ENCODE results near the gene CEACAM18.
"Not testable (repeated sequence)": the region's sequence is repeated elsewhere in the genome, so short reads cannot be mapped to it uniquely, and the experiment has no call there.

Gene CEACAM18

DNA sequence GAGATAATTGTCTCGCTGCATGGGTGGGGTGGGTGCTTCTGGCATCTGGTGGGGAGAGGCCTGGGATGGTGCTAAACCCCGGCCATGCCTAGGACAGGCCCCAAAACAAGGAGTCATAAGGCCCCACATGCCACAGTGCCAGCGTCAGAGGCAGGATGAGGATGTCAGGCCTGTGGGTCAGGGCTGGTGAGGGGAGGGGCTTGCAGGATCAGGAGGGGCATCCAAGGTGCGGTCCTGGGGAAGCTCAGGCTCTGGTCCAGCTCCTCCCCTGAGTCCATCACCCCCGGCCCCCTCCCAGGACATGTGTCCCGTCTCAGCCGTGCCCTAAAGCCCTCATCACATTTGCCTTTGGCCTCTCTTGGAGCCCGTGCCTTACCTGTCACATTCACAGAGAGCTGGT lies 22.6 kb downstream of the CEACAM18 start:
- not testable (repeated sequence) for DNase-seq

DNA sequence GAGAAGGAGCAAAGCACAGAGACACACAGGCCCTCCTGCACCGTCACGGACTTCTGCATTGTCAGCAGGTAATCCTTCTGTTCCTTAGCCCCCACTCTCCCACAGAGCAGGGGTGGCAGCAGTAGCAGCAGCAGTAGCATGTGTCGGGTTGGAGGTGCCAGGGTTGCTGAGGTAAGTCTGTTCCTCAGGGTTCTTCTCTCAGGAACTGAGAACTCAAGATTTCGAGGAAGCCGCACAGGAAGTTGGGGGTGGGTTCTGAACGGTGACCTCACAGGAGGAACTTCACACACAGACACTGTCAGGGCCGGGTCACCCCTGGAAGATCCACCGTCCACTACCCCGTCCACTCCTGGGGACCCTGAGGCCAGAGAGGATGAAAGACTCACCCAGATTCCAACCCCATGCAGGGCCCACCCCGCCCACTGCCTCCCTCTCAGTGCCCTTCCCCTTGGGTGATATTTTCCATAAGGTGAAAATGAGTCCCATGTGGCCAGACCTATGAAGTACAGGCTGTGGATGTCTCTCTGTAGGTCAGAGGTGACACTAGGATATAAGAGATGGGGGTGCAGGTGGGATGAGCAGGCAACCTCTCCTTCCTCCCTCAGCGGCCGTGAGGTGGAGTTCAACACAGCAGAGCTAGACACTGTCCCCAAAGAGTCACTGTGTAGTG lies 23.4 kb downstream of the CEACAM18 start, which contains the start of gene SIGLEC12:
TSS of gene SIGLEC12 (minus strand) at position 207 of the 670 bp plus-strand sequence. CDS start at position 140, 67 bp downstream.
- DNase-seq, result no peak

DNA sequence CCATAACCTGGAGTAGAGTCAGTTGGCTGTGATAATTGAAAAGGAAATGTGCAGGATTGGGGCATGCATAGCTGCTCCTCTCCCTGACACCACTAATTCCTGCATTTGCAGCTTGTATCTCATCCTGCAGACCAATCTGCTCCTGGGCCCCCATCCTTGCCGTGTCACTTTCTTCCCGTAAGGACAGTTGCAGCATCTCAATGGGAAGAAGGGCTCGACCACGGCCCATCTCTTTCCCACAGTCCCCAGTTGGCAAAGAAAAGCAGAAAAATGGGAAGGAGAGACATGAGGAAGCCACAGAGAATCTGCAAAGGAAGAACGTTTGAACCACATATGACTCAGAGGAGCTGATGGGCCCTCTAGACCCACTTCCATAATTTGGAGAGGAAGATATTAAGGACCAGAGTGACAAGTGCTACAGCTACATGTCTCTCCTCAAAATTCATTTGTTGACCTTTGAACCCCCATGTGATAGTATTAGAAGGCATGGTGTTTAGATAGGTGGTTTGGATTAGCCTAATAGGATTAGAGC lies 25.0 kb downstream of the CEACAM18 start:
- no peak for DNase-seq

DNA sequence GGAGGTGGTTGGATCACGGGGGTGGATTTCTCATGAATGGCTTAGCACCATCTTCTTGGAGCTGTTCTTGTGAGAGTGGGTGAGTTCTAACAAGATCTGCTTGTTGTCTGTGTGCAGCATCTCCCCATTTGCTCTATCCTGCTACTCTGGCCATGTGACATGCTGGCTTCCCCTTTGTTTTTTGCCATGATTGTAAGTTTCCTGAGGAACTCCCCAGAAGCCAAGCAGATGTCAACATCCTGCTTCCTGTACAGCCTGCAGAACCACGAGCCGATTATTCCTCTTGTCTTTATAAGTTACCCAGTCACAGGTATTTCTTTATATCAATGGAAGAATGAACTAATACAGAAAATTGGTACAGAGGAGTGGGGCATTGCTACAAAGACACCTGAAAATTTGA lies 25.6 kb downstream of the CEACAM18 start:
- no peak for DNase-seq

DNA sequence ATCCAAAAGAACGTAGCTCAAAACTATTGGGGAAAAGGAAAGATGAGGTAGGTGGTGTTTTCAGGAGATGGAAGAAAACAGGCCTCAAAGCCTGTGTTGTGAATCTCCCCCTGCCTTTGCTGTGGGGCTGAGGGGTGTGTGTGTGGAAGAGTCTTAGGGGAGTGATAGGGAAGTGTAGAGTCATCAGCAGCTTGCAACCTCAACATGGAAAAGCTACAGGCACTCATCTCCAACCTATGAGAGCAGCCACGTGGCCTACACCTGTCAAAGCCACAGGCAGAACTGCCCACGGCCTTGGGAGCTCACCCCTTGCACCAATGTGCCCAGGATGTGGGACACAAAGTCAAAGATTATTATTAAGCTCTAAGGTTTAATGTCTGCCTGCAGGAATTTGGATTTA lies 27.6 kb downstream of the CEACAM18 start:
- no peak for DNase-seq

DNA sequence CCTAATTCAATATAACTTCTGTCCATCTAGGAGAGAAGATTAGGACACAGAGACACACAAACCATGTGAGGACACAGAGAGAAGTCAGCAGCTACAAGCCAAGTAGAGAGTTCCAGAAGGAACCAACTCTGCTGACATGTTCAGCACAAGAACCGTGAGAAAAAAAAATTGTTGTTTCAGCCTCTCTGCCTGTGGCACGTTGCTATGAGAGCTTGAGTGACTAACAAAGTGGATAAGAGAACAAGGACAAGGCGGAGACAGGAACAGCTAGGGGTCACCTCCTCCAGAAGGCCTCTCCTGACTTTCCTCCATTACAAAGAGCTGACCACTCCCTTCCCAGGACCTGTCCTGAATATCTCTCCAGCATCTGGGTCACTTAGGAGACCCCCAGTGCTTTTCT lies 28.9 kb downstream of the CEACAM18 start:
- no peak for DNase-seq

DNA sequence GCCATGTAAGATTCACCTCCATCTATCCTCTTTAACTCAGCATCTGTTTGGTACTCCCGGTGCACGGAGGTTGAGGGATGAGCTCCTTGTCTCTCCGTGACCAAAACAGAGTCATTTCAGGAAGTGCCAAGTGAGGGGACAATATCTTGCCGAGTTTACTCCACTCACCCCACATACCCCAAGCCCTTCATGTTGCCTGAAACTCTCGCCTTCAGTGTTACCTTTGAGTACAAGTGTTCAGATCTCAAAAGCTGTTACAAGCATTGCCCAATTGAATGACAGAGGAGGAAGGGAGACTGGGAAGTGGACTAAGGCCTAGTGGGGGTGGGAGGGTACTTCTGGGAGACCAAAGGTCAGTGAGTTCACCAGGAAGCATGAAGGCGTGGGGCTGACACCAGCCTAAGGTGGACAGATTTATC lies 29.3 kb downstream of the CEACAM18 start:
- DNase-seq, result no peak

DNA sequence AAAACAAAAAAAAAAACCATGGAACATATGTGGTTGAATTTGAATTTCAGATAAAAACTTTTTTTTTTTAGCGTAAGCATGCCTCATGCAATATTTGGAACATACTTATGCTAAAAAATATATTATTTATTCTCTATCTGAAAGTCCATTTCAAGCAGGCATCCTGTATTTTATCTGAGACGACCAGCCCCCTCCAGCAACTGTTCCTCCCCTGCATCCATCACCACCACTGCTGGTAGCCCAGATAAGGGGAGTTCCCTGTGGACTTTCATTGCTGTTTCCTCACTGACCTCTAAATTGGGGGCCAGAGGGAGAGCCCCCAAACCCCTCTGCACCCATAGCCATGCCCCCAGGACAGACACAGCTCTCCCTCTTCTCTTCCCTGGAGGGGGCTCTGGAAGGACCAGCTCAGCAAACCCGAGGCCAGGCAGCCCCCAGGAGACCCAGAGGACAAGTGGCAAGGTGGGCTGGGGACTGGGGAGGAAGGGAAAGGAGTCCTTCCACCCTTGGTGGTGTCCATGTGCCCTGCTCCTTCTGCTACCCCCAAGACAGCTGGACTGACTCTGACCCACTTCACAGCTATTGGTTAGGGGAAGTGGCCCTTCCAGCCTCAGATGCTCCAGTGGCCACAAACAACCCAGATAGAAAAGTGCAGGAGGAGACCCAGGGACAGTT lies 29.9 kb downstream of the CEACAM18 start:
- no peak for DNase-seq

DNA sequence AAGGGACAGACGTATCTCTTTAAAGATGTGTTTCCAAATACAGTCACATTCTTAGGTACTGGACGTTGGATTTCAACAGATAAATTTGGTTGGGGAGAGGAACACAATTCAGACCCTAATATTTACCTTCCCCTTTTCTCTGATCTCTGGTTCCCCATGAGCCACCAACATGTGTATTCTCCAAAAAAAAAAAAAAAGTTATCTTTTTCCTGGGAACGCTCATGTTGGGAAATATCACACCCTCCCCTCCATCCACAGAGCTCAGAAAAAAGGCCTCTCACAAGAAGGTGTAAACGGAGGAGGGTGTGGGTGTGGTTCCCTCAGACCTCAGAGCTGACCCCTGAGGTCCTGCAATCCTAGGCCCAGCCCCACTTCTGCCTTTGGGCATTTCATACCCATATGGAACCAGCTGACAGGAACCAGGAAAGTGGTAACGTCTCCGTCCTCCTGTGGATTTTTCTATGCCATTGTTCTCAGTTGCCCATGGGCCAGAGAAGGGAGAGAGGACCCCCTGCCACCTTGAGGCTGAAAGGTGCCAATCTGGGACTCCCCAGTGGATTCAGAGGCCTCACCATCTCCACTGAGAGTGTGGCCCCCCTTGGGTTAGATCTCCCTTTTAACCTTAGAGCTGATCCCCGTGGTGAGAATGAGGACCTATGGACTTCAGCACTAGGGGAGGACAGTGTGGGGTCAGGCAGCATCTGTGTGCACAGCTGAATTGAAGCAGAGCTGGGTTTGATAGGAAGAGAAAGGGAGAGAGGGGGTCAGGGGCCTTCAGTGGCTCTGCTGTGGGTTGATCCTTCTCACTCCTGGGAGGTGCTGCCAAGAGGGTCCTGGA lies 31.7 kb downstream of the CEACAM18 start:
- no peak for DNase-seq

DNA sequence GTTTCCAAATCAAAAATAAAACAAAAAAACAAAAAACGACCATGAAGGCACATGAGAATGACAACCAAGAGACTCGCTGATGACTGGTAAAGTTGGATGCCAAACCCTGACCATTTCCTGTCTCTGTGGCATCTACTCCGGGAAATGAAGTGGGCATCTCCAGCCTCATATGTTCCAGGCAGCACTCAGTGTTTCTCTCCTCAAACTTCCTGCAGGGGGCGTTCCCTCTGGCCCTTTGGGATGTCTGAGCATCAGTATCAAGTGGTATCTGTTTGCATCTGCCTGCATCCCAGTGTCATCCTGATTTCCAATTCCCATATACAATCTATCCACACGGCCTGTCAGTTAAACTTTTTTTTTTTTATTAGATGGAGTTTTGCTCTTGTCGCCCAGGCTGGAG lies 33.0 kb downstream of the CEACAM18 start:
- DNase-seq, result no peak

DNA sequence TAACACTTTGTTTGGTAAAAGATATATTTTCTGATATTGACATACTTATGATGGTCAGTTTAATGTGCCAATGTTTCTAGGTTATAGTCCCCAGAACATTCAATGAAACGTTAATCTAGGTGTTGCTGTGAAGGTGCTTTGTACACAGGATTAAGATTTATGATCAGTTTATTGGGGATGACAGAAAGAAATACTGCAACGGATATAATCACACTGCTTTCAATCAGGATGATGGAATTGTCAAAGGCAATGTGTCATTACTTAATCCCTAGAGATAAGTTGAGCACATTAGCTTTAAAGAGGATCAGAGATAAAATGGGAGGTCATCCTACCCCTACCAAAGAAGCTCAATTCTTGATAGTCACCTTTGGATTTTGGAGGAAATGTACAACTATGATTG lies 35.6 kb downstream of the CEACAM18 start:
- no peak for DNase-seq

DNA sequence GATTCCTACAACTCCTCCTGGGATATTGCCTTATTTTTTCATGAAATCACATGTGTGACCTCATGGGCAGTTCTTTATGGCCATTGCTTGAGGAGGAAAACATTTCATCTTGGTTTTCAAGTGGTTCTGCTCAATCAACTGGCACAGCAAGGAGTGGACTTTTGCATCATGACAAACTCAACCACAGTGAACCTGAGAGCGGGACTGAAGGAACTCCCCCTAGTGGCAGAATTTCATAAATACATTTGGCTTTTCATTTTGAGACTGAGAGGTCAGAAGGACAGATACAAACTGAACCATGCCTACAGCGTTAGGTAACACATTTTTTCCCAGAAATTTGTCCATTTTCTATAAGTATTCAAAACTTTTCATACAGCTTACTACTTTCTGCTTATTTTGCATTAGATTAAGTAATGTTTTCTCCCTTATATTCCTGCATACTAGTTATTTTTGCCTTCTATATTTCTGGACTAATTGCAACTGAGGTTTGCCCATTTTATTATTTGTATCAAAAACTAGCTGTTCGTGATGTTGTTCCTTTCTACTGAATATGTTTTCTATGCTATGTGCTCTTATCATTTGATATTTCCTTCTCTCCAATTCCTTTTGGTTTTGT lies 36.6 kb downstream of the CEACAM18 start:
- peak; percentile 12 for DNase-seq

DNA sequence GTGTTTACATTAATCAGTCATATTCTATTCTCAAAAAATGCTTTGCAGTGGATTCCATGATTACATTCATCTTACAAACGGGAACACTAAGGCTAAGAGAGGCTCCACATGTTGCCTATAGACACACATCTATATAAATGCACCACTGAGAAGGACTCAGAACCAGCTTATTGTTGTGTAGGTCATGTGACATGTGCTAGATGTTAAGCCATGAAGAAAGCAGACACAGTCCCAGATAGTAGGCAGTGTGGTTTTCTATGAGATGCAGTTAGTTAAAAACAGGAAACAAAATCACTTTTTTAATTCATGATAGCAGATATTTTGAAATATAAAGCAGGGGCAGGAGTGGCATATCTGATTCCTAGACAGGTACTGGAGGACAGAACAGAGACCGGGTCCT lies 42.4 kb downstream of the CEACAM18 start:
- DNase-seq, result no peak

DNA sequence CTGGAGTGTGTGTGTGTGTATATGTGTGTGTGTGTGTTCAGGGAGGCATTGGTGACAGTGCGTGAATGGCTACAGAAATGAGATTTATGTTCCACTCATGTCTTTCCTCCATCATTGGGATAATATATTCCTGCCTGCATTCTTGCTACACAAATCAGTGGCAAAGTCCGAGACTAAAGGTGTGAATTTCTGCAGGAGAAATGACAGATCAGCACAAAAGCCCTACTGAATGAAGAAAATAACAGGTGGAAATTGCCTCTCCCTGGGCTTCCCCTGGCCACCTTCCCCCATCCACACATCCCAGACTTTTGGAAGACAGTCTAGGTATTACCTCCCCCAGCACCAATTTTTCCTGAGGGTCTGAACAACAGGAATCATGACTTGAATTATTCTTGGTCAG lies 43.0 kb downstream of the CEACAM18 start:
- no peak for DNase-seq

DNA sequence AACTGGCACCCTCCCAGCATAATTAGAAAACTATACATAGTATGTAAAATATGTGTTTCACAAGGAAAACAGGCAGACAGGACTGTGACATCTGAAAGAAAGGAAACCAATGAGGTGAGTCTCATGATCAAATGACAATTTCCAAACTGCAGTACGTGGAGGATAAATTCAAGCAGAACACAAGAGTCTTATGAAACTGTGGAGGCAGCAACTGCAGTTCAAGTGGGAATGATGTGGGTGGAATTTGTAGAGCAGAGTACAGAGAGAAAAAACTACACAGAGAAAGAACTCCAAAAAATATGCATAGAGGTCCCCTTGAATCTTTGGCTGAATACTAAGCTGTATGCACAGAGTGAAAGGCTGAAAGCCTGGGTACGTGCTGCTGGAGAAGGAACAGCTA lies 43.4 kb downstream of the CEACAM18 start:
- no peak for DNase-seq

DNA sequence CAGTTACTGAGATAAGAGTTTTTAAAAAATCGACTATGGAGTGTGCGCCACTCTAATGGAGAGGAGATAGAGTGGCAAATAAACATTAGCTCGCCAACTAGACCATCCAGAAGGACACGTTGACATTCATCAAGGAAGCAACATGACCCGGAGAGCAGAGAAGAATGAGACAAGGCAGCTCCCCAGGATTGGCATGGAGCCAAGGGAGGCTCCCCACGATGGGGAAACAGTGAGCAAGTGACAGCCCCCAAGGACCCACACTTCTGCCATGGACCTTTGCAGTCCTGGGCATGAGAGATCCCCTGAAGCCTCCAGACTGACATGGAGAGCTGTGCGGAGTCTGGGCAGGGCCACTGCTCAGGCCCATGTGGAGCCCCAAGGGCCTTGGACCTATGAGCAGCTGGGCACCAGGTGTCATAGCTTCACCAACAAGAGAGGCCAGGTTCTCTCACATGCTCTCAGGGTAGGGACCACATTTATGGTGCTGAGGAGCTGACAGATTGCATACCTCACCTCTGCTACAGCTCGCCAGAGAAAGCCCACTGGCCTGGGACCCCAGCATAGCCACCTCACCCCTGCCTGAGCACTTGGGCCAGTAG lies 46.4 kb downstream of the CEACAM18 start:
- DNase-seq, result no peak

DNA sequence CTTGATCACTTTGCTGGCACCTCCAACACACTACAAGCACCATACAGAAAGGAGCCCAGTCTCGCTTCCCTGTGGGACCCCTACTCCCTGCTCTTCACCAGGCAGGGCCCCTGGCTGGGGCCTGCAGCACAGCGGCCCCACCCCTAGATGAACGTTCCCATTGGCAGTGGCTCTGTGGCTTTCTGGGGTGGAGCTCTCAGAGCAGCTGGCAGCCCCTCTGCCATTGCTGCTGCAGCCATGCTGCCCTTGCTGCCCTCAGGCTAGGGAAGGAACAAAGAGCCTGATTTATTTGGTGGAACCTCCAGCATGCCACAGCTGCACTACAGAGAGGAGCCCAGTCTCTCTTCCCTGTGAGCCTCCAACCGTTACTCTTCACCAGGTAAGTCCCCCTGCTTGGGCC lies 47.3 kb downstream of the CEACAM18 start:
- DNase-seq, result no peak

DNA sequence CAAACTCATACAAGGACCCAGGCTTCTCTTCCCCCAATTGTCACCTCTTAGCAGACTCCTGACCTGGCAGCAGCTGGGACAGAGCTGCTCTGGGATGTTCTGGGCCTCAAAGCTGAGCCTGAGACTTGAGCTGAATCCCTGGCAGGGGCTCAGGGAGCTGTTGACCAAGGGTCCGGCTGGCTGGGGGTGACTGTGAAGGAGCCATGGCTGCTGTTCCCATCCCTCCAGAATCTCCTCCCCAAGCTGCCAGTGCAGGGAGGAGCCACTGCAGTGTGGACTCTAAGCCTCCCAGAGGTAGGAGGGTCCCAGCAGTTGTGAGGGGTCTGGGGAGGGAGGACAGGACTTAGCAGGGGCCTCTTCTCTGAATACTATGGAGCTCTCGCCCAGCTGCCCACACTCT lies 51.0 kb downstream of the CEACAM18 start:
- DNase-seq, result no peak

DNA sequence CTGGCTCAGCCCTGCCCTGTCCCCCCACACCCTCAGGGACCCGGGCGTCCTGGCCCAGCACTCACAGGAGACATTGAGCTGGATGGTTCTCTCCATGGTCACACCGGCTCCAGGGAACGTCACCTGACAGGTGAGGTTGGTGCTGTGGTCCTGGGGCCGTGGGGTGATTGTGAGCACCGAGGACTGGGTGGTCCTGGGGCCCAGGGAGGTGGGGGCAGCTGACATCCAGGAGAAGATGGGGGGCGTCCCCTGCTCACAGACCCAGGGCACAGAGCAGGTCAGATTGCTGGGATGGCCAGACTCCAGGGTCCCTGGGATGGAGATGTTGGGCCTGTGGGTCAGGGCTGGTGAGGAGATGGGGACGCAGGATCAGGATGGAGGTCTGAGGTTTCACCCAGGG lies 52.3 kb downstream of the CEACAM18 start:
- no peak for DNase-seq

DNA sequence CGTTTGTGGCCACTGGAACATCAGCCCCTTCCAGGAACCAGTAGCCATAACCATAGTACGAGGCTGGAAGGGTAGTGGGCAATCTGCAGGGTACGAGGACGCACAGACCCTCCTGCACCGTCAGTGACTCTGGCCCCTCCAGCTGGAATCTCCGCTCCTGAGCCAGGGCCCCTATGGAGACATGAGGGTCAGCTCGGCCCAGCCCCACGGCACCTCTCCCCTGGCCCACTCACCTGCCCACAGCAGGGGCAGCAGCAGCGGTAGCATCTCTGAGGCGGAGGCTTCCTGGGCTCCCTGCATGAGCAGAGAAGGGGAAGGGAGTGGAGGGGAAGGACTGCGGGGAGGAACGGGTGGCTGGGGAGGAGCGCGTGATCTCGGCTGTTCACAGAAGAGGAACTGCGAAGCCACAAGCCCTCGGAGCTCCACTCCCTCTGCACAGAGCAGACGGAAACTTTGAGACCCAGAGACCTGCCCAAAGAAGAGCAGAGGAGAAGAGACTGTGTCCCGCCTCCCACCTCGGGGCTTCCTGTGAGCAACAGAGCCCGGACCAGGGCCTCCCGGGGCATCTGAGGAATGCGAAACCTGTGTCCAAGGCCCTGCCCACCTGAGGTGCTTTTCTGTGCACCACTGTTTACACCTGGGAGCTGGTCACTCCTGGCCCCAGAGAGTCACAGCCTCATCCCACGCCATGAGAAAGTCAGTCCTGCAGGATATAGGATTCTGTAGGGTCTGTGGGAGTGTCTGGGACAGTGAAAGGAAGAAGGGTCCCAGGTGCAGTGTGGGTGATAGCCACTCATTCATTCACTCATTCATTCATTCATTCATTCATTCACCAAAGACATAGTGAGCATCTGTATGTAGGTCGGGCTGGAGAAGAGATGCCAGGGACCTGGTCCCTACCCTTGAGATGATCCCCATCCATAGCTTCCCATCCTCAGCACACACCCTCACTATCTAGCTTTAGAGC lies 53.3 kb downstream of the CEACAM18 start, which contains the start of gene SIGLEC6:
TSS of gene SIGLEC6 (minus strand) at position 322 of the 967 bp plus-strand sequence. CDS start at position 300, 22 bp downstream.
- no peak for DNase-seq

DNA sequence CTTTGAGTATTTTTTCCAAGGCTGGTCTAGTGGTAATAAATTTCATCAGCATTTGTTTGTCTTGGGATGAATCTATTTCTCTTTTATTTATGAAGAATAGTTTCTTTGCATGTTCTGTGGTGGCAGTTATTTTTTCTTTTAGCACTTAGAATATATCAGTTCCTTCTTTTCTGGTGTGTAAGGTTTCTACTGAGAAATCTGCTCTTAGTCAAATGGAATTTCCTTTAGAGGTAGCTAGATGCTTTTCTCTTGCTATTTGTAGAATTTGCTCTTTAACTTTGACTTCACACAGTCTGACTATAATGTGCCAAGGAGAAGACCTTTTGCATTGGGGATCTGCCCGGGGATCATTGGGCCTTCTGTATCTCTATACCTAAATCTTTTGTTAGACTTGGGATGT lies 57.2 kb downstream of the CEACAM18 start:
- no peak for DNase-seq

Measured in NCI-H2227 treated with DMSO at 0.1 percent for 48 hours (cell line).